ENCODE measurements around the gene PRAF2. TPM values are rescaled to one million over a fixed set of nuclear protein-coding genes. Genes with fewer than 3 reads are reported as not detected.
A peak's percentile ranks its signal among the peaks of the same experiment; 100 is the strongest.

Gene PRAF2
- total RNA-seq, 1 donor from 2014 or later, result 29.6 TPM

- ATAC-seq, result peak; percentile 93
- DNase-seq (ENCODE audit: low spot score), result peak; percentile 82
- intact Hi-C loops (cut with DNase I), result no loop called here
Measured at GRCh38 chrX:49079489-49080428, 6.0 kb upstream of the PRAF2 start, which contains the start of gene WDR45. WDR45 (minus strand) TSS chrX:49079887; CDS start chrX:49078095, 1,792 bp downstream.

DNA sequence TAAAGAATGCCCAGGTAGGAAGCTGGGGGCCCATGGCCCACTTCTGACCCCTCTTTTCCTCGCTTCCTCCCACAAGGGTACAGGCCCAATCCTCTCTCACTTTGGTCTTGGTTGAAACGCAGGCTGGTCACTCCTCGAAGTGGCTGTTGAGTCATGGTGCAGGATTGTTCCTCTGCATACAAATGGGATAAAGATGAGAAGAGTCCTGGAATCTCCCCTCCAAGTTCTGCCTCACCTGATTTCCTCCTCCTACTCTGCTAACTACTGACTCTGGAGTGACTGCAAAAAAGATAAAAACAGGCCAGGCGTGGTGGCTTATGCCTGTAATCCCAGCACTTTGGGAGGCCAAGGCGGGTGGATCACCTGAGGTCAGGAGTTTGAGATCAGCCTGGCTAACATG lies 4.1 kb upstream of the PRAF2 start:
- DNase-seq (ENCODE audit: low spot score) (no peak), ATAC-seq (no peak)
- intact Hi-C loops (cut with DNase I), result no loop called here

- ATAC-seq (no peak), DNase-seq (ENCODE audit: low spot score) (no peak)
- intact Hi-C loops (cut with DNase I), result no loop called here
Measured at GRCh38 chrX:49075347-49075746, 1.5 kb upstream of the PRAF2 start.

DNA sequence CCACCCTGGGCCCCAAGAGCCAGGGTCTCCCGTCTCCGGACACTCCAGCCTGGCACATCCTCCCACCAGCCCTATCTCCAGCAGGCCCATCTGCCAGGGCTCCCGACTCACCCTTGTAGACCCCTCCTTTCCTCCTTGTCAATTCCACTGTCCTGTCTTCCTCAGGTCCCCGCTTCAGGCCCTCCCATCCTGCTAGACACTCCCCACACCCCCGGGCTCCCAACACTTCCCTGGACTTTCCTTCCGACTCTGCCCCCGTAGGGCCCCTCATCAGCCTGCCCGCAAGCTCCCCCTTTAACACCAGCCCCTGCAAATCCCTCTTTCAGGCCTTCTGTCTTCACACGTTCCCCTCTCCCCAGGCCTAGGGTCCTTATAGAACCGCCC lies 1.1 kb downstream of the PRAF2 start:
- ATAC-seq, result no peak
- DNase-seq (ENCODE audit: low spot score), result no peak
- intact Hi-C loops (cut with DNase I), result no loop called here

GRCh38 chrX:49071877-49072711 lies 1.7 kb downstream of the PRAF2 start:
- peak; percentile 82 for ATAC-seq
- DNase-seq (ENCODE audit: low spot score), result peak; percentile 86
- intact Hi-C loops (cut with DNase I), result no loop called here

DNA sequence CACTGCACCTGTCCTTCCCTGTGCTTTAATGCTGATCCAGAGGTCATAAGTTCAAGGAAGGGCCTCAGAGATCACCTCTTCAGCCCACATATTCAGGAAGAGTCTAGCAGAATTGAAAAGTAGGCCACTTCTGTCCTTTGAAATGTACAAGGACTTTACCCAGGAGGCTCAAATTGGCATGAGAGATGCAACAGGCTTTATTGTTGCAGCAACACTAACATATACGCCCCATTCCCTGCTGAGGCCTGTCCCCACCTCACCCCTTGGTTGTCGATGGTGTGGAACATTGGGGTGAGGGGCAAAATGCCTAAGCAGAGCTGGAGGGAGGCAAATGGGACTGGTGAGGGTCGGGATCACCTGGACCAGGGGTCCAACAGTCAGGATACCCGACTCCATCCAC lies 2.8 kb downstream of the PRAF2 start:
- ATAC-seq, result no peak
- intact Hi-C loops (cut with DNase I), result no loop called here
- DNase-seq (ENCODE audit: low spot score), result no peak

- DNase-seq (ENCODE audit: low spot score), result no peak
- intact Hi-C loops (cut with DNase I), result no loop called here
- no peak for ATAC-seq
Measured at GRCh38 chrX:49069038-49069437, 4.8 kb downstream of the PRAF2 start.

- intact Hi-C loops (cut with DNase I), result no loop called here
- ATAC-seq (no peak), DNase-seq (ENCODE audit: low spot score) (no peak)
Measured at GRCh38 chrX:49067285-49068120, 6.3 kb downstream of the PRAF2 start.

GRCh38 chrX:49066690-49067089 lies 7.1 kb downstream of the PRAF2 start:
- intact Hi-C loops (cut with DNase I), result no loop called here
- ATAC-seq (no peak), DNase-seq (ENCODE audit: low spot score) (no peak)

GRCh38 chrX:49066278-49066677 lies 7.5 kb downstream of the PRAF2 start:
- no peak for ATAC-seq
- no peak for DNase-seq (ENCODE audit: low spot score)
- intact Hi-C loops (cut with DNase I), result no loop called here

GRCh38 chrX:49064735-49065134 lies 9.1 kb downstream of the PRAF2 start:
- ATAC-seq (no peak), DNase-seq (ENCODE audit: low spot score) (no peak)
- intact Hi-C loops (cut with DNase I), result no loop called here

- ATAC-seq, result no peak
- DNase-seq (ENCODE audit: low spot score), result no peak
- intact Hi-C loops (cut with DNase I), result no loop called here
Measured at GRCh38 chrX:49064303-49064702, 9.5 kb downstream of the PRAF2 start.

- intact Hi-C loops (cut with DNase I), result no loop called here
- DNase-seq (ENCODE audit: low spot score) (no peak), ATAC-seq (no peak)
Measured at GRCh38 chrX:49063715-49064114, 10.1 kb downstream of the PRAF2 start.

DNA sequence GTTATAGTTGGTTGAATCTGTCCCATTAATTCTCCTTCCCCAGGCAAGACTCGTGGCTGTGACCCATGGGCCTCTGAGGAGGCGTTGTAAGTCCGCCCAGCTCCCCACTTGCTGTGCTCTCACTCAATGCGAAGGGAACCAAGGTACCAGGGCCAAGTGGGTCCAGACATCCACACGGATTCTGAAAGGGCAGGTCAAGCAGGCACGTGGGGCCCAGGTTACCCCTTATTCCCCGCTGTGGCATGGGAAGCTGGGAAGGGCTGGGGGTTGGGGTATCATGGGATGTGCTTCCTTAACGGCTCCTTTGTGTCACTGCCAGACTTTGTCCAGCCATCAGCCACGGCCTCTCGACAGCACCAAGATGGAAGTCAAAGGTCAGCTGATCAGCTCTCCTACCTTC lies 11.9 kb downstream of the PRAF2 start:
- intact Hi-C loops (cut with DNase I), result no loop called here
- no peak for DNase-seq (ENCODE audit: low spot score)
- no peak for ATAC-seq

DNA sequence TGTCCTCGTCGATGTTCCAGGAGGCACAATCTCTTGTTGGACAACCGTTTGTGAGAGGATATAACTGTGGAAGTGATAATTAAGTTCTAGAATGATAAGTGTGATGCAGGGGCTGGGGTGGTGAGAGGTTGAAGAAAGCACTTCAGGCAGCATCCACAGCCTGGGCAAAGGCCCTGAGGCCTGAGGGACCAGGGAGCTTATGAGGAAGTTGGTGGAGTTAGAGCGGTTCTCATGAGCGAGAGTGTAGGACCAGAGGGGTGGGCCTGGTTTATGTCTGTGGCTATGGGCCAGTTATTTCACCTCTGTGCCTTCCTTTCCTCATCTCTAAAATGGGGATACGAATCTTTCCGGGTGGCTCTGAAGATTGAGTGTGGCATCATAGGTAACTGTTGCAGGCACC lies 12.3 kb downstream of the PRAF2 start:
- intact Hi-C loops (cut with DNase I), result no loop called here
- DNase-seq (ENCODE audit: low spot score) (no peak), ATAC-seq (no peak)

DNA sequence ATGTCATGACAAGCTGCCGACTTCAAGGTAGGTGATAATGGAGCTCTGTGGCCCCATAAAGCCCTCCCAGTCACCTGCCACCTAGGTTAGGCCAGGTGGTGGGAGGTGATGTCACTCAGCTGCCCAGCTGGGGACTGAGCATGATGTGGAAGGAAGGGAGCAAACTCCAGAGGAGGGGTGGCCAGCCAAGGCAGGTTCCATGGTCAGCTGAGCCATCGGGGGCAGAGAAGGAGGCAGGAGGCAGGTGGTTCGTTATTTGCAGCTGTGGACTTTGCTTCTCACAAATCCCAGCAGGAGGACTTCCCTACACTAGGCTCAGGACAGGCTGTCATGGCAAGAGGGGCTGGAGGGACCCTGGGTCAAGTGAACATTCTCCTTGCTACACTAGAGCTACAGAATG lies 12.9 kb downstream of the PRAF2 start:
- no peak for ATAC-seq
- intact Hi-C loops (cut with DNase I), result no loop called here

DNA sequence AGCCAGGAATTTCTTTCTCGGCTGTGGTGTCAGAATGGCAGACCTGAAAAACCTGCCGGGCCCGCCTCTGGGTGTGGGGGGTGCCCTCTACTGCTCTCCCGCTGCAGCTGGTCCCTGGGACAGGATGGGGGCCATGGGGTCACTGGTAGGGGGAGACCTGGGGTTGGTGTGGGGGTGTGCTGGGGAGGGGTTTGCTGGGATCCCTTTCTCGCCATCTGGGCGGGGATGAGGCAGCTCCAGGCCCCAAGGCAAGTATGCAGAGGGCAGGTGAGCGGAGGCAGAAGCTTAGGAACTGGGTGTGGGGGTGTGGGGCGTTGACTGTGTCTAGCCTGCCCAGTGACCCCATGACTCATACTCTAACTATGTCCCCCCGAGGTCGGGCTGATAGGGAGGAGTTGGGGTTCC lies 14.1 kb downstream of the PRAF2 start:
- intact Hi-C loops (cut with DNase I), result no loop called here
- no peak for DNase-seq (ENCODE audit: low spot score)
- ATAC-seq, result no peak

More for the DNA sequence above, 12.9 kb downstream of the PRAF2 start:
- DNase-seq (ENCODE audit: low spot score), result no peak

- no peak for DNase-seq (ENCODE audit: low spot score)
- intact Hi-C loops (cut with DNase I), result no loop called here
- no peak for ATAC-seq
Measured at GRCh38 chrX:49059201-49059600, 14.6 kb downstream of the PRAF2 start.

DNA sequence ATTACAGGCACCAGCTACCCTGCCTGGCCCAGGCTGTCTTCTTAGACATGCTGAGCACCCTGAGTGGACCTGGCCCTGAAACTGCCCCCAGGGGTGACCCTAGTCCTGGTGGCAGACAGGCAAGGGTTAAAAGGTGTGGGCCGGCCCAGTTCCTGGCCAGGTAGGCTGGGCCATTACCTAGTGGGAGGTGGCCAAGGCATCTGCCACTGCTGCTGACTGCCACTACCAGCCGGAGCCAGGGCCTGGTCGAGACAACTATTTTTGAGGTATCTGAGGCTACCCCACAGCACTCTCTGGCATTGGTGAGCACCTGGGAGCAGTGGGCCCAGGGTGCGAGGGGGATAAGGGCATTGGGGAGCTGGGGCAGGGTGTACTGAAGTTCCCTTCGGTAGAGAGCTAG lies 15.0 kb downstream of the PRAF2 start, which contains the start of gene CCDC120:
CCDC120 (plus strand) TSS at position 206 of the 400 bp plus-strand sequence. CDS start 3,043 bp downstream, outside the sequence.
- intact Hi-C loops (cut with DNase I), result no loop called here
- ATAC-seq, result no peak
- no peak for DNase-seq (ENCODE audit: low spot score)

Measured in sciatic nerve (tissue), 2 donors.